ENCODE data around the gene TOMM20.

Gene TOMM20

GRCh38 chr1:235069577-235070563 lies 58.8 kb downstream of the TOMM20 start:
- FAIRE-seq: no peak
- DNase-seq (ENCODE audit: insufficient read length, low spot score): no peak
- no peak for TF ChIP-seq TAF1 (IDR thresholded peaks at IDR 0.05; ENCODE audit: low read depth, low read length)
- no peak for TF ChIP-seq PAX5 (IDR thresholded peaks at IDR 0.05; ENCODE audit: insufficient read depth, low read length, severe bottlenecking)
- no peak for TF ChIP-seq POU2F2 (IDR thresholded peaks at IDR 0.05; ENCODE audit: low read depth, low read length)
- no peak for TF ChIP-seq SPI1 (IDR thresholded peaks at IDR 0.05; ENCODE audit: low read depth, low read length)

- no peak for DNase-seq (ENCODE audit: insufficient read length, low spot score)
- TF ChIP-seq SPI1 (IDR thresholded peaks at IDR 0.05; ENCODE audit: low read depth, low read length) (no peak), TAF1 (IDR thresholded peaks at IDR 0.05; ENCODE audit: low read depth, low read length) (no peak), POLR2AphosphoS5 (IDR thresholded peaks at IDR 0.05; ENCODE audit: low read depth, low read length) (no peak), PAX5 (IDR thresholded peaks at IDR 0.05; ENCODE audit: insufficient read depth, low read length, severe bottlenecking) (no peak), POLR2A (IDR thresholded peaks at IDR 0.05; ENCODE audit: low read depth, low read length) (no peak), POU2F2 (IDR thresholded peaks at IDR 0.05; ENCODE audit: low read depth, low read length) (no peak)
- FAIRE-seq: no peak
These were observed 59.5 kb downstream of the TOMM20 start for GRCh38 chr1:235069176-235069575.

- FAIRE-seq (no peak), DNase-seq (ENCODE audit: insufficient read length, low spot score) (no peak)
- TF ChIP-seq SPI1 (IDR thresholded peaks at IDR 0.05; ENCODE audit: low read depth, low read length) (no peak), TAF1 (IDR thresholded peaks at IDR 0.05; ENCODE audit: low read depth, low read length) (no peak), POLR2AphosphoS5 (IDR thresholded peaks at IDR 0.05; ENCODE audit: low read depth, low read length) (no peak), PAX5 (IDR thresholded peaks at IDR 0.05; ENCODE audit: insufficient read depth, low read length, severe bottlenecking) (no peak), POLR2A (IDR thresholded peaks at IDR 0.05; ENCODE audit: low read depth, low read length) (no peak), POU2F2 (IDR thresholded peaks at IDR 0.05; ENCODE audit: low read depth, low read length) (no peak)
These were observed 60.2 kb downstream of the TOMM20 start for GRCh38 chr1:235068158-235069121.

- no peak for DNase-seq (ENCODE audit: insufficient read length, low spot score)
- no peak for TF ChIP-seq SPI1 (IDR thresholded peaks at IDR 0.05; ENCODE audit: low read depth, low read length)
- no peak for TF ChIP-seq PAX5 (IDR thresholded peaks at IDR 0.05; ENCODE audit: insufficient read depth, low read length, severe bottlenecking)
- no peak for TF ChIP-seq POU2F2 (IDR thresholded peaks at IDR 0.05; ENCODE audit: low read depth, low read length)
- TF ChIP-seq POLR2A (IDR thresholded peaks at IDR 0.05; ENCODE audit: low read depth, low read length): no peak
- TF ChIP-seq POLR2AphosphoS5 (IDR thresholded peaks at IDR 0.05; ENCODE audit: low read depth, low read length): no peak
- TF ChIP-seq TAF1 (IDR thresholded peaks at IDR 0.05; ENCODE audit: low read depth, low read length): no peak
- FAIRE-seq: no peak
These were observed 61.1 kb downstream of the TOMM20 start for GRCh38 chr1:235067396-235068157.

- TF ChIP-seq POLR2A (IDR thresholded peaks at IDR 0.05; ENCODE audit: low read depth, low read length): no peak
- no peak for TF ChIP-seq PAX5 (IDR thresholded peaks at IDR 0.05; ENCODE audit: insufficient read depth, low read length, severe bottlenecking)
- no peak for TF ChIP-seq TAF1 (IDR thresholded peaks at IDR 0.05; ENCODE audit: low read depth, low read length)
- no peak for TF ChIP-seq SPI1 (IDR thresholded peaks at IDR 0.05; ENCODE audit: low read depth, low read length)
- DNase-seq (ENCODE audit: insufficient read length, low spot score): no peak
- no peak for FAIRE-seq
These were observed 65.4 kb downstream of the TOMM20 start for GRCh38 chr1:235063068-235063765.

- DNase-seq (ENCODE audit: insufficient read length, low spot score) (no peak), FAIRE-seq (no peak)
- no peak for TF ChIP-seq POLR2A (IDR thresholded peaks at IDR 0.05; ENCODE audit: low read depth, low read length)
- TF ChIP-seq PAX5 (IDR thresholded peaks at IDR 0.05; ENCODE audit: insufficient read depth, low read length, severe bottlenecking): no peak
- no peak for TF ChIP-seq POU2F2 (IDR thresholded peaks at IDR 0.05; ENCODE audit: low read depth, low read length)
- no peak for TF ChIP-seq SPI1 (IDR thresholded peaks at IDR 0.05; ENCODE audit: low read depth, low read length)
- no peak for TF ChIP-seq POLR2AphosphoS5 (IDR thresholded peaks at IDR 0.05; ENCODE audit: low read depth, low read length)
- TF ChIP-seq TAF1 (IDR thresholded peaks at IDR 0.05; ENCODE audit: low read depth, low read length): no peak
These were observed 67.8 kb downstream of the TOMM20 start for GRCh38 chr1:235060607-235061470.
